Measurements from ENCODE around the gene LUZP2.

Gene LUZP2

GRCh38 chr11:24848857-24849256 lies 352.0 kb downstream of the LUZP2 start:
- no peaks in the 10 kb centered on the region for H4K20me1 ChIP-seq (ENCODE audit: insufficient read depth, low read length)
- H3K9ac ChIP-seq (ENCODE audit: low read length) = no peak overlapping the region
- TF ChIP-seq, protein P1, sequence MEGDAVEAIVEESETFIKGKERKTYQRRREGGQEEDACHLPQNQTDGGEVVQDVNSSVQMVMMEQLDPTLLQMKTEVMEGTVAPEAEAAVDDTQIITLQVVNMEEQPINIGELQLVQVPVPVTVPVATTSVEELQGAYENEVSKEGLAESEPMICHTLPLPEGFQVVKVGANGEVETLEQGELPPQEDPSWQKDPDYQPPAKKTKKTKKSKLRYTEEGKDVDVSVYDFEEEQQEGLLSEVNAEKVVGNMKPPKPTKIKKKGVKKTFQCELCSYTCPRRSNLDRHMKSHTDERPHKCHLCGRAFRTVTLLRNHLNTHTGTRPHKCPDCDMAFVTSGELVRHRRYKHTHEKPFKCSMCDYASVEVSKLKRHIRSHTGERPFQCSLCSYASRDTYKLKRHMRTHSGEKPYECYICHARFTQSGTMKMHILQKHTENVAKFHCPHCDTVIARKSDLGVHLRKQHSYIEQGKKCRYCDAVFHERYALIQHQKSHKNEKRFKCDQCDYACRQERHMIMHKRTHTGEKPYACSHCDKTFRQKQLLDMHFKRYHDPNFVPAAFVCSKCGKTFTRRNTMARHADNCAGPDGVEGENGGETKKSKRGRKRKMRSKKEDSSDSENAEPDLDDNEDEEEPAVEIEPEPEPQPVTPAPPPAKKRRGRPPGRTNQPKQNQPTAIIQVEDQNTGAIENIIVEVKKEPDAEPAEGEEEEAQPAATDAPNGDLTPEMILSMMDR (IDR thresholded peaks at IDR 0.05; ENCODE audit: low read length) = no peak
- TF ChIP-seq EZH2 (optimal IDR thresholded peaks at IDR 0.05; ENCODE audit: low read depth, low read length) (no peak), EZH2phosphoT487 (IDR thresholded peaks at IDR 0.05; ENCODE audit: low read length) (no peak)
- H3K27me3 ChIP-seq (replicated peaks; ENCODE audit: insufficient read depth, low read length) = no peaks in the 10 kb centered on the region
- no peak overlapping the region for H3K4me2 ChIP-seq (ENCODE audit: low read depth, low read length)
- no peaks in the 10 kb centered on the region for H3K9me2 ChIP-seq (replicated peaks; ENCODE audit: insufficient read depth, low read length)
- no peaks in the 10 kb centered on the region for H3K79me2 ChIP-seq (ENCODE audit: low read length)
- no peak overlapping the region for H3K27ac ChIP-seq (ENCODE audit: low read length)
- H3K4me1 ChIP-seq (ENCODE audit: low read length) = no peaks in the 10 kb centered on the region
- no peaks in the 10 kb centered on the region for H3F3A ChIP-seq (ENCODE audit: insufficient read depth, low read length)
- no peaks in the 10 kb centered on the region for H3K9me3 ChIP-seq (replicated peaks; ENCODE audit: insufficient read depth, low read length)
- no peak overlapping the region for H3K4me3 ChIP-seq (ENCODE audit: low read length)
- no peak overlapping the region for H2AFZ ChIP-seq (ENCODE audit: low read length)
- no peak for DNase-seq
- no peaks in the 10 kb centered on the region for H3K36me3 ChIP-seq (replicated peaks; ENCODE audit: insufficient read depth, low read length)

DNA sequence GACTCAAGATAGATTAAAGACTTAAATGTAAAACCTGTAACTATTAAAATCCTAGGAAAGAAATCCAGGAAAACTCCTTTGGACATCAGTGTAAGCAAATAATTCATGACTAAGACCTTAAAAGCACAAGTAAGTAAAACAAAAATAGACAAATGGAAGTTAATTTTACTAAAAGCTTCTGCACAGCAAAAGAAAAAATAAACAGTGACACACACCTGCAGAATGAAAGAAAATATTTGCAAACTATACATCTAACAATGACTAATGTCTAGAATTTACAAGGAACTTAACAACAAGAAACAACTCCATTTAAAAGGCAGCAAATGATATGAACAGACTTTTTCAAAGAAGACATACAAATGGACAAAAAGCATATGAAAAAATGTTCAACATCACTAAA lies 359.1 kb downstream of the LUZP2 start:
- no peak overlapping the region for H3K4me3 ChIP-seq (ENCODE audit: low read length)
- DNase-seq = no peak
- no peaks in the 10 kb centered on the region for H4K20me1 ChIP-seq (ENCODE audit: insufficient read depth, low read length)
- no peaks in the 10 kb centered on the region for H3K27me3 ChIP-seq (replicated peaks; ENCODE audit: insufficient read depth, low read length)
- H3F3A ChIP-seq (ENCODE audit: insufficient read depth, low read length) = no peaks in the 10 kb centered on the region
- no peak overlapping the region for H3K4me2 ChIP-seq (ENCODE audit: low read depth, low read length)
- H3K9me2 ChIP-seq (replicated peaks; ENCODE audit: insufficient read depth, low read length) = no peaks in the 10 kb centered on the region
- H3K9ac ChIP-seq (ENCODE audit: low read length) = no peak overlapping the region
- no peak overlapping the region for H2AFZ ChIP-seq (ENCODE audit: low read length)
- H3K4me1 ChIP-seq (ENCODE audit: low read length) = peaks cover 7% of the 10 kb centered on the region; the same call in 1 of the 2 replicates
- no peak overlapping the region for H3K27ac ChIP-seq (ENCODE audit: low read length)
- TF ChIP-seq EZH2phosphoT487 (IDR thresholded peaks at IDR 0.05; ENCODE audit: low read length) (no peak), EZH2 (optimal IDR thresholded peaks at IDR 0.05; ENCODE audit: low read depth, low read length) (no peak)
- TF ChIP-seq, protein P1 (IDR thresholded peaks at IDR 0.05; ENCODE audit: low read length) = no peak
- no peaks in the 10 kb centered on the region for H3K36me3 ChIP-seq (replicated peaks; ENCODE audit: insufficient read depth, low read length)
- no peaks in the 10 kb centered on the region for H3K9me3 ChIP-seq (replicated peaks; ENCODE audit: insufficient read depth, low read length)
- H3K79me2 ChIP-seq (ENCODE audit: low read length) = no peaks in the 10 kb centered on the region

GRCh38 chr11:24859801-24860300 lies 363.0 kb downstream of the LUZP2 start:
- Histone ChIP-seq H2AFZ (ENCODE audit: low read length) (no peak overlapping the region), H3K9me3 (replicated peaks; ENCODE audit: insufficient read depth, low read length) (no peaks in the 10 kb centered on the region), H3K4me2 (ENCODE audit: low read depth, low read length) (no peak overlapping the region), H3K79me2 (ENCODE audit: low read length) (no peaks in the 10 kb centered on the region), H3K4me3 (ENCODE audit: low read length) (no peak overlapping the region), H3K9ac (ENCODE audit: low read length) (no peak overlapping the region), H4K20me1 (ENCODE audit: insufficient read depth, low read length) (no peaks in the 10 kb centered on the region), H3K9me2 (replicated peaks; ENCODE audit: insufficient read depth, low read length) (no peaks in the 10 kb centered on the region), H3K36me3 (replicated peaks; ENCODE audit: insufficient read depth, low read length) (no peaks in the 10 kb centered on the region), H3K27me3 (replicated peaks; ENCODE audit: insufficient read depth, low read length) (no peaks in the 10 kb centered on the region), H3K27ac (ENCODE audit: low read length) (no peak overlapping the region), H3F3A (ENCODE audit: insufficient read depth, low read length) (no peaks in the 10 kb centered on the region), H3K4me1 (ENCODE audit: low read length) (peaks cover 7% of the 10 kb centered on the region; the same call in 1 of the 2 replicates)
- no peak for DNase-seq
- TF ChIP-seq, protein P1 (IDR thresholded peaks at IDR 0.05; ENCODE audit: low read length) = no peak
